Measurements from ENCODE around the gene SIAH1.

DNA sequence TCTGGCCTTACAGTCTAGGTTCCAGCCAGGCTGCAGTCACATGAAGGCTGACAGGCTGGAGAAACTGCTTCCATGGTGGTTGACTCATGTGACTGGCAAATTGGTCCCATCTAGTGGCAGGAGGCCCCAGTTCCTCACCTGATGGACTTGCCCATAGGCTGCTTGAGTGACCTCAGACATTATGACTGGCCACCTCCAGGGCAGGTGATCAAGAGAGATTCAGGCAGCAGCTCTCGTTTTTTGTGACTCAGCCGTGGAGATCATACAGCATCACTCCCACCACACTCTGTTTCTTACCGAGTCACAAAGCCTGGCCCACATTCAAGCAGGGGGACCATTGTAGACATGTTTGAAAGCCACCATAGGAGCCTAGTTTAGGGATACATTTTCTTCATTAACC is 34.5 kb downstream of the SIAH1 start:
- TF ChIP-seq CTCF (IDR thresholded peaks at IDR 0.05) (no peak), EZH2 (IDR thresholded peaks at IDR 0.05; ENCODE audit: borderline replicate concordance, insufficient read depth, low read depth, low read length, poor library complexity, severe bottlenecking) (no peak)

All from B cell (primary cell).